ENCODE data around the gene CMYA5.

- TF ChIP-seq CTCF (IDR thresholded peaks at IDR 0.05) (no peak), POLR2A (IDR thresholded peaks at IDR 0.05) (no peak), POLR2AphosphoS5 (IDR thresholded peaks at IDR 0.05) (no peak)
Measured at GRCh38 chr5:79759848-79760247, 70.2 kb downstream of the CMYA5 start.

Data from breast epithelium (tissue), 3 donors.